Muscle of back (tissue), 10 donors: ENCODE results near the gene HSPB1. TPM values are rescaled to one million over a fixed set of nuclear protein-coding genes. Genes with fewer than 3 reads are reported as not detected.

Experiments used
- polyA plus RNA-seq, 10 donors: library from polyadenylated mRNA; unstranded; fragments of 120-200 nt; gene quantifications; one replicate each; pipeline ENCODE4 v1.2.1, GENCODE V29; 2013; ENCODE audit not compliant: insufficient read length in 10 of 10

The HSPB1 gene
- polyA plus RNA-seq, 10 donors, result 954 to 1,773 (median 1,274) TPM

Other genes starting within 250 kb of the HSPB1 start
- under 1 TPM; 0.35 to 0.71 (median 0.48) TPM for gene SRRM3, start 100.8 kb upstream of the HSPB1 start, polyA plus RNA-seq
- 100 to 1,000 TPM; 146 to 214 (median 169) TPM for gene YWHAG, start 56.3 kb downstream of the HSPB1 start, polyA plus RNA-seq
- 1 to 10 TPM in 5 of 10 donors, under 1 TPM in 5; 0.43 to 1.9 (median 0.95) TPM for gene SSC4D, start 107.0 kb downstream of the HSPB1 start, polyA plus RNA-seq
- gene ZP3, start 122.3 kb downstream of the HSPB1 start, polyA plus RNA-seq, result 1 to 10 TPM in 8 of 10 donors, under 1 TPM in 2; 0.52 to 8.5 (median 1.6) TPM
- gene DTX2, start 159.0 kb downstream of the HSPB1 start, polyA plus RNA-seq, result 1 to 10 TPM; 5.3 to 9.3 (median 7.2) TPM
- gene UPK3B, start 207.9 kb downstream of the HSPB1 start, polyA plus RNA-seq, result 1 to 10 TPM in 1 of 10 donors, under 1 TPM in 7, not detected in 2; 0.12 to 6.6 (median 0.39) TPM
- gene SPDYE16, start 240.6 kb downstream of the HSPB1 start, polyA plus RNA-seq, result 1 to 10 TPM in 9 of 10 donors, under 1 TPM in 1; 0.70 to 5.4 (median 1.6) TPM